SU-DHL-6 (cell line): ENCODE data around the gene FSTL4.

Experiments
- H2AFZ ChIP-seq: fragments of 200-600 bp; sonication (generic); 2 replicates; pipeline ENCODE4 v1.6.1; 2014; ENCODE audit warnings: low read depth, mild to moderate bottlenecking, moderate library complexity, mixed read lengths, antibody characterized with exemption, low read length; ENCODE audit not compliant: severe bottlenecking
- H3F3A ChIP-seq: fragments of 200-600 bp; shearing (Covaris generic); 2 replicates; pipeline ENCODE4 v1.6.0; 2016; ENCODE audit warnings: antibody characterized with exemption, mild to moderate bottlenecking; ENCODE audit not compliant: insufficient read depth
- H3K27ac ChIP-seq: fragments of 200-600 bp; sonication (generic); 2 replicates; pipeline ENCODE4 v1.5.1; 2016; ENCODE audit warnings: low read depth, mild to moderate bottlenecking, low read length, moderate library complexity, mixed read lengths
- H3K27me3 ChIP-seq: fragments of 200-600 bp; sonication (generic), shearing (Covaris generic); 2 replicates; pipeline ENCODE4 v1.6.0; 2014; ENCODE audit warnings: mild to moderate bottlenecking, low read length
- H3K36me3 ChIP-seq: fragments of 200-600 bp; sonication (generic); 2 replicates; pipeline ENCODE4 v1.6.1; 2014; ENCODE audit warnings: mild to moderate bottlenecking, low read length, mixed read lengths
- H3K4me2 ChIP-seq: fragments of 300-600, 200-600 bp; shearing (Covaris generic), sonication (generic); 2 replicates; pipeline ENCODE4 v1.6.0; 2014; ENCODE audit warnings: low read length, low read depth, mild to moderate bottlenecking; ENCODE audit not compliant: poor library complexity, severe bottlenecking
- H3K4me3 ChIP-seq: fragments of 200-600 bp; sonication (generic); 2 replicates; pipeline ENCODE4 v1.5.1; 2014; ENCODE audit warnings: antibody characterized with exemption, low read length, mild to moderate bottlenecking, mixed read lengths; ENCODE audit not compliant: insufficient read depth, poor library complexity, severe bottlenecking
- H3K79me2 ChIP-seq: fragments of 200-600 bp; sonication (generic); 2 replicates; pipeline ENCODE4 v1.6.1; 2014; ENCODE audit warnings: mild to moderate bottlenecking, low read length, moderate library complexity; ENCODE audit not compliant: insufficient read depth
- H3K9ac ChIP-seq: fragments of 200-600 bp; sonication (generic); 2 replicates; pipeline ENCODE4 v1.7.0; 2014; ENCODE audit warnings: mild to moderate bottlenecking, low read length
- H3K9me2 ChIP-seq: fragments of 200-600 bp; sonication (generic); replicated peaks from 2 replicates; pipeline ENCODE4 v1.6.1; 2014; ENCODE audit warnings: low read length; ENCODE audit not compliant: insufficient read depth
- H3K9me3 ChIP-seq: fragments of 200-600 bp; sonication (generic); 2 replicates; pipeline ENCODE4 v1.6.1; 2014; ENCODE audit warnings: low read length, mixed read lengths; ENCODE audit not compliant: insufficient read depth
- H4K20me1 ChIP-seq: fragments of 200-600 bp; sonication (generic); 2 replicates; pipeline ENCODE4 v1.6.1; 2014; ENCODE audit warnings: low read depth, mild to moderate bottlenecking, antibody characterized with exemption, low read length, moderate library complexity, mixed read lengths
- CTCF ChIP-seq: fragments of 200-600 bp; sonication (generic); IDR thresholded peaks from one replicate; pipeline ENCODE4 v1.5.1; 2017; ENCODE audit warnings: antibody characterized with exemption, mild to moderate bottlenecking, low read length, moderate library complexity; ENCODE audit not compliant: insufficient read depth, poor library complexity, severe bottlenecking
- EZH2phosphoT487 ChIP-seq: fragments of 200-600 bp; sonication (generic), shearing (Covaris generic); conservative IDR thresholded peaks from 2 replicates; pipeline ENCODE4 v1.6.1; 2018; ENCODE audit warnings: mild to moderate bottlenecking, antibody characterized with exemption, low read length, moderate library complexity, mixed read lengths

Gene FSTL4

GRCh38 chr5:133241179-133242092 is 370.9 kb downstream of the FSTL4 start:
- TF ChIP-seq CTCF (no peak), EZH2phosphoT487 (no peak)
- Histone ChIP-seq H3K36me3 (no peaks in the 10 kb centered on the region), H3K9ac (no peak overlapping the region), H3K9me2 (no peaks in the 10 kb centered on the region), H3K27ac (no peak overlapping the region), H2AFZ (no peak overlapping the region), H3K79me2 (no peaks in the 10 kb centered on the region), H3K4me3 (no peak overlapping the region), H3K4me2 (no peak overlapping the region), H4K20me1 (no peaks in the 10 kb centered on the region), H3K9me3 (no peaks in the 10 kb centered on the region), H3K27me3 (no peaks in the 10 kb centered on the region), H3F3A (no peaks in the 10 kb centered on the region)

- H3K4me2 ChIP-seq = no peak overlapping the region
Measured at GRCh38 chr5:133240425-133241091, 371.8 kb downstream of the FSTL4 start.

GRCh38 chr5:133238426-133239205 is 373.7 kb downstream of the FSTL4 start:
- Histone ChIP-seq H3K4me3 (no peak overlapping the region), H4K20me1 (no peaks in the 10 kb centered on the region), H3K27ac (no peak overlapping the region), H3K36me3 (no peaks in the 10 kb centered on the region), H3K9me2 (no peaks in the 10 kb centered on the region), H3K9me3 (no peaks in the 10 kb centered on the region), H3F3A (no peaks in the 10 kb centered on the region), H3K9ac (no peak overlapping the region), H2AFZ (no peak overlapping the region), H3K79me2 (no peaks in the 10 kb centered on the region), H3K4me2 (no peak overlapping the region), H3K27me3 (no peaks in the 10 kb centered on the region)
- no peak for TF ChIP-seq CTCF
- no peak for TF ChIP-seq EZH2phosphoT487

More at GRCh38 chr5:133240425-133241091, 371.8 kb downstream of the FSTL4 start:
- Histone ChIP-seq H4K20me1 (no peaks in the 10 kb centered on the region), H3K9ac (no peak overlapping the region), H3K9me2 (no peaks in the 10 kb centered on the region), H3F3A (no peaks in the 10 kb centered on the region), H3K9me3 (no peaks in the 10 kb centered on the region), H2AFZ (no peak overlapping the region), H3K36me3 (no peaks in the 10 kb centered on the region), H3K27me3 (no peaks in the 10 kb centered on the region), H3K4me3 (no peak overlapping the region), H3K27ac (no peak overlapping the region), H3K79me2 (no peaks in the 10 kb centered on the region)
- TF ChIP-seq CTCF (no peak), EZH2phosphoT487 (no peak)
